ENCODE results near the gene FAM229A. TPM values are rescaled to one million over a fixed set of nuclear protein-coding genes. Genes with fewer than 3 reads are reported as not detected.

FAM229A gene
- total and polyA plus RNA-seq, 7 donors, result 0.60 to 13.8 (median 5.4) TPM

- Histone ChIP-seq H3K4me3 (no peak overlapping the region), H3K4me1 (no peaks in the 10 kb centered on the region), H3K36me3 (peaks cover 0 to 49% (median 15%) of the 10 kb centered on the region in 4 donors), H3K27me3 (no peaks in the 10 kb centered on the region), H3K27ac (no peak overlapping the region), H3K9me3 (no peaks in the 10 kb centered on the region)
- DNase-seq, result no peak
- intact Hi-C loops (cut with DNase I), result no loop called here
- TF ChIP-seq POLR2A (IDR thresholded peaks at IDR 0.05) (no peak), CTCF (IDR thresholded peaks at IDR 0.05) (no peak), POLR2AphosphoS5 (IDR thresholded peaks at IDR 0.05) (no peak), EP300 (IDR thresholded peaks at IDR 0.05) (no peak)
- WGBS, 2 donors, result 92 to 96% methylated on average over 10 of the region's 10 CpGs
These were observed 44.0 kb downstream of the FAM229A start for GRCh38 chr1:32318127-32318869.

GRCh38 chr1:32316903-32317277, 45.4 kb downstream of the FAM229A start:
- Histone ChIP-seq H3K9me3 (no peaks in the 10 kb centered on the region), H3K27ac (no peak overlapping the region), H3K4me3 (no peak overlapping the region), H3K4me1 (no peaks in the 10 kb centered on the region), H3K36me3 (peaks cover 0 to 48% (median 15%) of the 10 kb centered on the region in 4 donors), H3K27me3 (no peaks in the 10 kb centered on the region)
- intact Hi-C loops (cut with DNase I), result no loop called here
- 34 to 51% methylated on average over 3 of the region's 3 CpGs for WGBS, 2 donors
- no peak for DNase-seq
- TF ChIP-seq CTCF (IDR thresholded peaks at IDR 0.05), result no peak
- no peak for TF ChIP-seq EP300 (IDR thresholded peaks at IDR 0.05)
- no peak for TF ChIP-seq POLR2AphosphoS5 (IDR thresholded peaks at IDR 0.05)
- TF ChIP-seq POLR2A (IDR thresholded peaks at IDR 0.05), result no peak

DNA sequence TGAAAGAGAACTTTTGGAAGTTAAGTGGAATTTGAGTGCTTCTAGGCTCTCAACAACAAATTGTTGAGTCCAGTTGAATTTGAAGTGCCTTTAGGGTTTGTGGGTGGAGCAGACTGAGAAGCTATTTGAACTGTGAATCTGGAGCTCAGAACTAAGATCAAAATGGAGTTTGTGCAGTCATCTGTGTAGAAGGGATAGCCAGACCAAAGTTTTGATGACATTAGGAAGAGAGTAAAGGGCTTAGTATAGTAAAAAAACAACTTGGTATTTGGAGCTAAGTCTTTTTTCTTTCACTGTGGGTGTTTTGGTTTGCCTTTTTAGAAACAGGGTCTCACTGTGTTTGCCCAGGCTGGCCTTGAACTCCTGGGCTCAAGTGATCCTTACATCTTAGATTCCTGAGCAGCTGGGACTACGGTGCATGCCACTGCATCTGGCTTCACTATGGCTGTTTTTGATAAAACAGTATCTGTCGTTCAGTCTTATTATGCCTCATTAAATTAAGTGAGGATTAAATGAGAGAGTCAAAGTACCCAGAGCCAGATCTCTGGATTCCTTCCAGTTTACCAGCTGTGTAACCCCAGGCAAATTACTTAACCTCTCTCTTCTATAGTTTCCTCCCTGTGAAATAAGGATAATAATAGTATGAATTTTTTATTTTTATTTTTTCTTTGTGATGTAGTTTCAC, 50.4 kb downstream of the FAM229A start:
- DNase-seq, result no peak
- Histone ChIP-seq H3K36me3 (peaks cover 0 to 4% (median 2%) of the 10 kb centered on the region in 4 donors), H3K4me1 (peaks cover 0 to 11% (median 7%) of the 10 kb centered on the region in 4 donors), H3K27ac (no peak overlapping the region), H3K4me3 (no peak overlapping the region), H3K9me3 (no peaks in the 10 kb centered on the region), H3K27me3 (no peaks in the 10 kb centered on the region)
- 34 to 64% methylated on average over 2 of the region's 2 CpGs for WGBS, 2 donors
- intact Hi-C loops (cut with DNase I), result no loop called here
- TF ChIP-seq EP300 (IDR thresholded peaks at IDR 0.05) (no peak), POLR2AphosphoS5 (IDR thresholded peaks at IDR 0.05) (no peak), POLR2A (IDR thresholded peaks at IDR 0.05) (no peak), CTCF (IDR thresholded peaks at IDR 0.05) (no peak)

Other genes starting within 250 kb of the FAM229A start
- 10 to 100 TPM; 28.9 to 46.7 (median 36.7) TPM for gene TXLNA, start 182.8 kb downstream of the FAM229A start, total RNA-seq
- 10 to 100 TPM in 2 of 3 donors, 1 to 10 TPM in 1; 9.0 to 35.4 (median 11.6) TPM for gene TXLNA, start 182.8 kb downstream of the FAM229A start, polyA plus RNA-seq
- gene CCDC28B, start 161.9 kb downstream of the FAM229A start, total RNA-seq, result 10 to 100 TPM in 1 of 4 donors, 1 to 10 TPM in 3; 3.9 to 15.0 (median 6.9) TPM
- gene CCDC28B, start 161.9 kb downstream of the FAM229A start, polyA plus RNA-seq, result 1 to 10 TPM; 3.7 to 9.3 (median 4.2) TPM
- 1 to 10 TPM in 3 of 4 donors, under 1 TPM in 1; 0.81 to 3.9 (median 2.1) TPM for gene IQCC, start 156.8 kb downstream of the FAM229A start, total RNA-seq
- gene IQCC, start 156.8 kb downstream of the FAM229A start, polyA plus RNA-seq, result 1 to 10 TPM in 2 of 3 donors, under 1 TPM in 1; 0.60 to 2.5 (median 1.4) TPM
- gene DCDC2B, start 153.4 kb downstream of the FAM229A start, total RNA-seq, result not detected
- under 1 TPM in 1 of 3 donors, not detected in 2; 0.04 TPM for gene DCDC2B, start 153.4 kb downstream of the FAM229A start, polyA plus RNA-seq
- 10 to 100 TPM in 2 of 4 donors, 1 to 10 TPM in 2; 6.4 to 20.8 (median 10.1) TPM for gene TMEM234, start 140.1 kb downstream of the FAM229A start, total RNA-seq
- 10 to 100 TPM in 1 of 3 donors, 1 to 10 TPM in 2; 4.4 to 23.1 (median 7.2) TPM for gene TMEM234, start 140.1 kb downstream of the FAM229A start, polyA plus RNA-seq
- 100 to 1,000 TPM; 163 to 178 (median 171) TPM for gene EIF3I, start 140.1 kb downstream of the FAM229A start, total RNA-seq
- gene EIF3I, start 140.1 kb downstream of the FAM229A start, polyA plus RNA-seq, result 100 to 1,000 TPM; 171 to 226 (median 185) TPM
- gene FAM167B, start 115.3 kb downstream of the FAM229A start, total RNA-seq, result 1 to 10 TPM in 2 of 4 donors, under 1 TPM in 1, not detected in 1; 0.71 to 3.0 (median 2.2) TPM
- gene FAM167B, start 115.3 kb downstream of the FAM229A start, polyA plus RNA-seq, result 1 to 10 TPM; 3.0 to 9.0 (median 3.6) TPM
- gene LCK, start 111.2 kb downstream of the FAM229A start, total RNA-seq, result under 1 TPM in 3 of 4 donors, not detected in 1; 0.36 to 0.81 (median 0.49) TPM
- gene LCK, start 111.2 kb downstream of the FAM229A start, polyA plus RNA-seq, result 10 to 100 TPM in 1 of 3 donors, 1 to 10 TPM in 1, under 1 TPM in 1; 0.92 to 37.3 (median 1.8) TPM
- 10 to 100 TPM; 47.1 to 68.0 (median 55.6) TPM for gene HDAC1, start 70.4 kb downstream of the FAM229A start, total RNA-seq
- gene HDAC1, start 70.4 kb downstream of the FAM229A start, polyA plus RNA-seq, result 100 to 1,000 TPM; 163 to 215 (median 180) TPM
- 1 to 10 TPM; 4.1 to 9.7 (median 6.6) TPM for gene MARCKSL1, start 26.3 kb downstream of the FAM229A start, total RNA-seq
- 100 to 1,000 TPM; 120 to 158 (median 141) TPM for gene MARCKSL1, start 26.3 kb downstream of the FAM229A start, polyA plus RNA-seq
- gene TSSK3, start 54 bp upstream of the FAM229A start, total RNA-seq, result 1 to 10 TPM in 3 of 4 donors, not detected in 1; 1.5 to 2.2 (median 2.1) TPM
- gene TSSK3, start 54 bp upstream of the FAM229A start, polyA plus RNA-seq, result 1 to 10 TPM in 1 of 3 donors, not detected in 2; 1.1 TPM
- 10 to 100 TPM; 52.8 to 76.7 (median 62.1) TPM for gene BSDC1, start 32.0 kb upstream of the FAM229A start, total RNA-seq
- 10 to 100 TPM; 46.2 to 52.0 (median 50.7) TPM for gene BSDC1, start 32.0 kb upstream of the FAM229A start, polyA plus RNA-seq
- gene ZBTB8B, start 102.6 kb upstream of the FAM229A start, total RNA-seq, result under 1 TPM in 3 of 4 donors, not detected in 1; under 0.01 TPM
- under 1 TPM in 1 of 3 donors, not detected in 2; 0.01 TPM for gene ZBTB8B, start 102.6 kb upstream of the FAM229A start, polyA plus RNA-seq
- 10 to 100 TPM in 1 of 4 donors, 1 to 10 TPM in 3; 5.6 to 10.8 (median 7.0) TPM for gene ZBTB8A, start 176.9 kb upstream of the FAM229A start, total RNA-seq
- 1 to 10 TPM; 1.8 to 2.4 (median 2.1) TPM for gene ZBTB8A, start 176.9 kb upstream of the FAM229A start, polyA plus RNA-seq

All from sigmoid colon (tissue), 7 donors.